H9 (cell line): ENCODE data around the gene PRPSAP2. TPM values are rescaled to one million over a fixed set of nuclear protein-coding genes. Genes with fewer than 3 reads are reported as not detected.
A peak's percentile ranks its signal among the peaks of the same experiment; 100 is the strongest.

Experiments used
- DNase-seq: peaks from one replicate; pipeline ENCODE4 v3.0.0-alpha.2; 2017
- H2AFZ ChIP-seq: one replicate; pipeline ENCODE4 v1.6.1; 2013; ENCODE audit warnings: mild to moderate bottlenecking, low read length, control low read depth, moderate library complexity
- H2AK5ac ChIP-seq: 2 replicates; pipeline ENCODE4 v1.6.1; 2013; ENCODE audit warnings: low read length, control low read depth, mixed read lengths; ENCODE audit not compliant: insufficient read length
- H2BK120ac ChIP-seq: one replicate; pipeline ENCODE4 v1.6.1; 2013; ENCODE audit warnings: low read depth, mild to moderate bottlenecking, low read length, control low read depth, inconsistent platforms; ENCODE audit not compliant: poor library complexity, severe bottlenecking
- H2BK12ac ChIP-seq: 2 replicates; pipeline ENCODE4 v1.6.1; 2013; ENCODE audit warnings: low read length, control low read depth, mixed read lengths, low read depth; ENCODE audit not compliant: insufficient read length
- H2BK15ac ChIP-seq: 2 replicates; pipeline ENCODE4 v1.6.1; 2013; ENCODE audit warnings: low read depth, low read length, control low read depth
- H2BK20ac ChIP-seq: one replicate; pipeline ENCODE4 v1.6.1; 2013; ENCODE audit warnings: low read depth, mild to moderate bottlenecking, low read length, control low read depth, inconsistent platforms; ENCODE audit not compliant: poor library complexity, severe bottlenecking
- H2BK5ac ChIP-seq: 2 replicates; pipeline ENCODE4 v1.6.1; 2013; ENCODE audit warnings: low read length, control low read depth, mixed read lengths; ENCODE audit not compliant: insufficient read length
- H3K14ac ChIP-seq: 2 replicates; pipeline ENCODE4 v1.6.1; 2013; ENCODE audit warnings: low read length, control low read depth; ENCODE audit not compliant: insufficient read depth
- H3K18ac ChIP-seq: 2 replicates; pipeline ENCODE4 v1.6.1; 2013; ENCODE audit warnings: low read depth, mild to moderate bottlenecking, mixed read lengths, low read length, control low read depth; ENCODE audit not compliant: insufficient read length
- H3K23ac ChIP-seq: 2 replicates; pipeline ENCODE4 v1.6.1; 2013; ENCODE audit warnings: low read length, control low read depth, mixed read lengths, low read depth; ENCODE audit not compliant: insufficient read length
- H3K23me2 ChIP-seq: 2 replicates; pipeline ENCODE4 v1.6.1; 2013; ENCODE audit warnings: low read depth, mild to moderate bottlenecking, mixed read lengths, low read length, control low read depth; ENCODE audit not compliant: insufficient read length, poor library complexity, severe bottlenecking
- H3K27ac ChIP-seq: 2 replicates; pipeline ENCODE4 v1.5.1; 2013; ENCODE audit warnings: low read length, control low read depth, mixed read lengths, low read depth; ENCODE audit not compliant: insufficient read length
- H3K27me3 ChIP-seq: 2 replicates; pipeline ENCODE4 v1.6.1; 2013; ENCODE audit warnings: low read length, control low read depth, inconsistent platforms; ENCODE audit not compliant: insufficient read depth
- H3K4ac ChIP-seq: 2 replicates; pipeline ENCODE4 v1.6.1; 2013; ENCODE audit warnings: low read depth, mild to moderate bottlenecking, control low read depth, inconsistent platforms, low read length, moderate library complexity
- H3K4me1 ChIP-seq: 2 replicates; pipeline ENCODE4 v1.6.1; 2013; ENCODE audit warnings: low read length, control low read depth, inconsistent platforms; ENCODE audit not compliant: insufficient read depth
- H3K4me2 ChIP-seq: 2 replicates; pipeline ENCODE4 v1.6.1; 2013; ENCODE audit warnings: low read length, control low read depth, mixed read lengths; ENCODE audit not compliant: insufficient read length, insufficient read depth
- H3K56ac ChIP-seq: 2 replicates; pipeline ENCODE4 v1.6.1; 2013; ENCODE audit warnings: low read depth, mild to moderate bottlenecking, mixed read lengths, low read length, control low read depth; ENCODE audit not compliant: insufficient read length
- H3K79me1 ChIP-seq: 2 replicates; pipeline ENCODE4 v1.6.1; 2013; ENCODE audit warnings: low read depth, mild to moderate bottlenecking, moderate library complexity, low read length, control low read depth, inconsistent platforms; ENCODE audit not compliant: insufficient read depth, poor library complexity, severe bottlenecking
- H3K79me2 ChIP-seq: 2 replicates; pipeline ENCODE4 v1.6.1; 2013; ENCODE audit warnings: low read length, control low read depth, inconsistent platforms; ENCODE audit not compliant: insufficient read depth
- H3K9ac ChIP-seq: 2 replicates; pipeline ENCODE4 v1.6.1; 2013; ENCODE audit warnings: low read length, control low read depth, mixed read lengths; ENCODE audit not compliant: insufficient read length; ENCODE audit errors: extremely low read depth
- H3K9me3 ChIP-seq: one replicate; pipeline ENCODE4 v1.6.1; 2013; ENCODE audit warnings: low read depth, low read length, inconsistent platforms; ENCODE audit not compliant: control insufficient read depth
- H3T11ph ChIP-seq: one replicate; pipeline ENCODE4 v1.6.1; 2013; ENCODE audit warnings: mild to moderate bottlenecking, low read length, control low read depth, inconsistent platforms
- H4K20me1 ChIP-seq: one replicate; pipeline ENCODE4 v1.6.1; 2013; ENCODE audit not compliant: control insufficient read depth, insufficient read length, insufficient read depth
- H4K5ac ChIP-seq: 2 replicates; pipeline ENCODE4 v1.6.1; 2013; ENCODE audit warnings: low read depth, mild to moderate bottlenecking, mixed read lengths, low read length, control low read depth; ENCODE audit not compliant: insufficient read length
- H4K8ac ChIP-seq: replicated peaks from 2 replicates; pipeline ENCODE4 v1.6.1; 2013; ENCODE audit warnings: low read length, control low read depth, mixed read lengths, low read depth; ENCODE audit not compliant: insufficient read length
- H4K91ac ChIP-seq: 2 replicates; pipeline ENCODE4 v1.6.1; 2013; ENCODE audit warnings: low read depth, mild to moderate bottlenecking, moderate library complexity, mixed read lengths, low read length, control low read depth; ENCODE audit not compliant: insufficient read length
- H3K27ac Mint-ChIP-seq, 3 experiments: 2 replicates in 2 of 3; 3 replicates in 1 of 3; pipeline ENCODE4 v1.8.0; 2020 to 2021; ENCODE audit warnings: mixed read lengths in 3 of 3, mild to moderate bottlenecking in 1 of 3, moderate library complexity in 1 of 3
- H3K27me3 Mint-ChIP-seq: 2 replicates; pipeline ENCODE4 v1.8.0; 2021; ENCODE audit warnings: low read depth, mild to moderate bottlenecking, moderate library complexity, mixed read lengths
- H3K36me3 Mint-ChIP-seq, 3 experiments: 2 replicates in 2 of 3; 3 replicates in 1 of 3; pipeline ENCODE4 v1.8.0; 2020 to 2021; ENCODE audit warnings: low read depth in 3 of 3, mixed read lengths in 3 of 3; ENCODE audit not compliant: insufficient read depth in 1 of 3
- H3K4me1 Mint-ChIP-seq, 2 experiments: 2 replicates each; pipeline ENCODE4 v1.8.0; 2020; ENCODE audit warnings: mixed read lengths in 2 of 2
- H3K4me3 Mint-ChIP-seq, 2 experiments: 2 replicates in 1 of 2; 3 replicates in 1 of 2; pipeline ENCODE4 v1.8.0; 2020 to 2021; ENCODE audit warnings: mild to moderate bottlenecking in 2 of 2, mixed read lengths in 2 of 2, moderate library complexity in 1 of 2
- H3K9me3 Mint-ChIP-seq, 2 experiments: 2 replicates in 1 of 2; 3 replicates in 1 of 2; pipeline ENCODE4 v1.8.0; 2020; ENCODE audit warnings: mild to moderate bottlenecking in 2 of 2, mixed read lengths in 2 of 2, moderate library complexity in 1 of 2
- WGBS: extraction: QIAGEN DNeasy Blood & Tissue Kit; methylation state at CpG from one replicate; pipeline ENCODE4 v1.1.7; 2013; ENCODE audit warnings: missing lambda C conversion rate, low lambda C conversion rate, mixed read lengths; ENCODE audit not compliant: insufficient read length; ENCODE audit errors: extremely low coverage; 5-methylcytosine and 5-hydroxymethylcytosine counted together
- total RNA-seq: library from RNA; stranded (reverse); gene quantifications from 2 replicates; pipeline ENCODE4 v1.2.1, GENCODE V29; 2021
- TF ChIP-seq, protein P1 (sequence below): fragments of 200-600 bp; sonication (generic); conservative IDR thresholded peaks from 3 replicates; pipeline ENCODE4 v1.8.0; 2021; ENCODE audit warnings: antibody characterized with exemption, mild to moderate bottlenecking

The PRPSAP2 gene
- total RNA-seq, 1 experiment from 2014 or later, result 58.0 TPM

DNA sequence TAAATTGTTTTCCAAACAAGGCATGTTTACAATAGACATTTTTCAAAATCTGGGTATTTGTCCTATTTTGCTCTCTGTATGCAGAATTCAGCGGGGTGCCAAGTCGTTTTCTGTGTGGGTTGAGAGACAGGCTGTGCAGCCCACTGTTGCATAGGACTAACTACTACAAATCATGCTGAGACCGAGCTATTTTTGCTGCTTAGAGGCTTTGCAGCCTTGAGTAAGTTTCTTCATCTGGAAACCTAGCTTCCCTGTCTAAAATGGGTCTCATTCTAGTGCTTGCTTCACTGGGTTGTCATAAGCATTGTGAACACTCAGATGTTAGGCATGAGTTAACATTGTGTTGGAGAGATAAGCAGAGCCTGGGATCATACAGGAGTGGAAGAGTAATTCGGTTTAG, 1.3 kb downstream of the PRPSAP2 start:
- H3K4me3 Mint-ChIP-seq, result peak overlapping the region; percentile 85 to 86
- H3K27me3 ChIP-seq, result no peaks in the 10 kb centered on the region
- no peak overlapping the region for H4K5ac ChIP-seq
- no peak overlapping the region for H3K27ac ChIP-seq
- H2AFZ ChIP-seq, result no peak overlapping the region
- no peak overlapping the region for H2AK5ac ChIP-seq
- no peaks in the 10 kb centered on the region for H3K9me3 Mint-ChIP-seq
- H2BK120ac ChIP-seq, result no peak overlapping the region
- no peak overlapping the region for H2BK12ac ChIP-seq
- H3K27ac Mint-ChIP-seq, result peak overlapping the region in 1 of 3 experiments; percentile 25; a peak in 1 of 7 replicates
- no peak overlapping the region for H3K14ac ChIP-seq
- no peak overlapping the region for H3T11ph ChIP-seq
- H4K91ac ChIP-seq, result no peak overlapping the region
- H3K4me1 ChIP-seq, result no peaks in the 10 kb centered on the region
- H3K23me2 ChIP-seq, result peaks cover 3% of the 10 kb centered on the region
- peaks cover 3% of the 10 kb centered on the region; the same call in 1 of the 2 replicates for H3K27me3 Mint-ChIP-seq
- no peak overlapping the region for H3K4ac ChIP-seq
- H2BK5ac ChIP-seq, result no peak overlapping the region
- no CpG with 5 or more reads among the region's 4 CpGs for WGBS
- H4K20me1 ChIP-seq, result no peaks in the 10 kb centered on the region
- no peak overlapping the region for H3K18ac ChIP-seq
- H3K56ac ChIP-seq, result no peak overlapping the region
- peaks cover 0 to 6% (median 2%) of the 10 kb centered on the region in 3 experiments; a peak in 1 of 7 replicates for H3K36me3 Mint-ChIP-seq
- peaks cover 14% of the 10 kb centered on the region; the same call in 1 of the 2 replicates for H3K79me2 ChIP-seq
- H3K79me1 ChIP-seq, result peaks cover 13% of the 10 kb centered on the region
- DNase-seq, result no peak
- H3K4me2 ChIP-seq, result peak overlapping the region; percentile 83
- no peak overlapping the region for H3K23ac ChIP-seq
- no peak overlapping the region for H4K8ac ChIP-seq
- no peak overlapping the region for H2BK20ac ChIP-seq
- no peak overlapping the region for H3K9ac ChIP-seq
- no peaks in the 10 kb centered on the region for H3K9me3 ChIP-seq
- TF ChIP-seq, protein P1, sequence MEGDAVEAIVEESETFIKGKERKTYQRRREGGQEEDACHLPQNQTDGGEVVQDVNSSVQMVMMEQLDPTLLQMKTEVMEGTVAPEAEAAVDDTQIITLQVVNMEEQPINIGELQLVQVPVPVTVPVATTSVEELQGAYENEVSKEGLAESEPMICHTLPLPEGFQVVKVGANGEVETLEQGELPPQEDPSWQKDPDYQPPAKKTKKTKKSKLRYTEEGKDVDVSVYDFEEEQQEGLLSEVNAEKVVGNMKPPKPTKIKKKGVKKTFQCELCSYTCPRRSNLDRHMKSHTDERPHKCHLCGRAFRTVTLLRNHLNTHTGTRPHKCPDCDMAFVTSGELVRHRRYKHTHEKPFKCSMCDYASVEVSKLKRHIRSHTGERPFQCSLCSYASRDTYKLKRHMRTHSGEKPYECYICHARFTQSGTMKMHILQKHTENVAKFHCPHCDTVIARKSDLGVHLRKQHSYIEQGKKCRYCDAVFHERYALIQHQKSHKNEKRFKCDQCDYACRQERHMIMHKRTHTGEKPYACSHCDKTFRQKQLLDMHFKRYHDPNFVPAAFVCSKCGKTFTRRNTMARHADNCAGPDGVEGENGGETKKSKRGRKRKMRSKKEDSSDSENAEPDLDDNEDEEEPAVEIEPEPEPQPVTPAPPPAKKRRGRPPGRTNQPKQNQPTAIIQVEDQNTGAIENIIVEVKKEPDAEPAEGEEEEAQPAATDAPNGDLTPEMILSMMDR, result no peak
- H3K4me1 Mint-ChIP-seq, result peaks cover 27 to 30% of the 10 kb centered on the region in 2 experiments
- no peak overlapping the region for H2BK15ac ChIP-seq
